ENCODE data around the gene WNT6.

WNT6 gene

DNA sequence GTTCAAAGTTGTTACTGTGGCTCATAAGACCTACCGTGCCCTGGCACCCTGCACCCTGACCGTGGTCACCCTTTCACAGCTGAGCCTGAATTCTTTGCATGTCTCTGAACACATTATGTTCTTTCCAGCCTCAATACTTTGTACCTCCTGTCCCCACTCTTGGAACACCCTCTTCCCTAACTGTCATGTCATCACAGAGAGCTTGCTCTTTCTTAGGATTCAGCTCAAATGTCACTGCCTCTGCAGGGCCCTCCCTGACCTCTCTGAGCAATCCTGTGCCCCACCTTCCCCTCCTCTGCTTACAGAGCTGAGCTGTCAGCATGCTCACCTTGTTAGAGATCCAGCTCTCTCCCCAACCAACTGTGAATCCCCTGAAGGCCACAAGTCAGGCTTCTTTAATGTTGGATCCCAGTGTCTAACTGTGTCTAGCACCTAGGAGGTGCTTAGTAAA, 43.0 kb upstream of the WNT6 start:
- Histone ChIP-seq H3K9ac (no peak overlapping the region), H2AFZ (no peak overlapping the region), H3K79me2 (no peaks in the 10 kb centered on the region), H3K36me3 (ENCODE audit: control insufficient read depth, insufficient read depth, low read length) (no peaks in the 10 kb centered on the region), H3K27ac (no peak overlapping the region), H3K4me3 (ENCODE audit: low read depth, low read length) (no peak overlapping the region), H3K4me2 (ENCODE audit: low read length) (no peak overlapping the region), H3K9me3 (ENCODE audit: control insufficient read depth, low read length) (no peaks in the 10 kb centered on the region), H3K27me3 (ENCODE audit: control insufficient read depth, insufficient read depth, low read length) (no peaks in the 10 kb centered on the region), H3K4me1 (no peaks in the 10 kb centered on the region)
- TF ChIP-seq CTCF (IDR thresholded peaks at IDR 0.05) = no peak

DNA sequence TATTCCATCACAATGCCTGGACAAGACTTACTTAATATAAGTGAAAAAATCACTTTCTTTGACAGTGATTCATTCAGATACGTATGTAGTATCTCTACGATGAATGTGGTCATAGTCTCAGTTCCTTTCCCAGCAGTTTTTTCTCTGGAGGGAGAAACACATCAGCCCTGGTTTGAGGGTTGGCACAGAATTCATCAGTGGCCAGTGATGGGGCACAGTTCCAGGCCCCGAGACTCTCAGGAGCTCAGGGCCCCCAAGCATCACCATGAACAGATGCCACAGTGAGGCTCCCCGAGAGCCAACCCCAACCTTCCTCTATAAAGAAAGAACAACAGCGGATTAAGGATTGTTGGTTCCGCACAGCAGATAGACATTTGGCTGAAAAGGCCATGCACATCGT, 40.5 kb upstream of the WNT6 start:
- no peaks in the 10 kb centered on the region for H3K79me2 ChIP-seq
- H3K27ac ChIP-seq = no peak overlapping the region
- no peaks in the 10 kb centered on the region for H3K9me3 ChIP-seq (ENCODE audit: control insufficient read depth, low read length)
- H3K36me3 ChIP-seq (ENCODE audit: control insufficient read depth, insufficient read depth, low read length) = no peaks in the 10 kb centered on the region
- no peak overlapping the region for H3K4me2 ChIP-seq (ENCODE audit: low read length)
- H3K9ac ChIP-seq = no peak overlapping the region
- no peak overlapping the region for H3K4me3 ChIP-seq (ENCODE audit: low read depth, low read length)
- no peaks in the 10 kb centered on the region for H3K27me3 ChIP-seq (ENCODE audit: control insufficient read depth, insufficient read depth, low read length)
- H2AFZ ChIP-seq = no peak overlapping the region
- H3K4me1 ChIP-seq = no peaks in the 10 kb centered on the region
- TF ChIP-seq CTCF (IDR thresholded peaks at IDR 0.05) = no peak

- Histone ChIP-seq H3K36me3 (ENCODE audit: control insufficient read depth, insufficient read depth, low read length) (no peaks in the 10 kb centered on the region), H3K9me3 (ENCODE audit: control insufficient read depth, low read length) (no peaks in the 10 kb centered on the region), H2AFZ (no peak overlapping the region), H3K27ac (no peak overlapping the region), H3K4me3 (ENCODE audit: low read depth, low read length) (no peak overlapping the region), H3K79me2 (no peaks in the 10 kb centered on the region), H3K4me1 (no peaks in the 10 kb centered on the region), H3K27me3 (ENCODE audit: control insufficient read depth, insufficient read depth, low read length) (no peaks in the 10 kb centered on the region), H3K9ac (no peak overlapping the region), H3K4me2 (ENCODE audit: low read length) (no peak overlapping the region)
- no peak for TF ChIP-seq CTCF (IDR thresholded peaks at IDR 0.05)
Measured at GRCh38 chr2:218820746-218821369, 38.7 kb upstream of the WNT6 start.

GRCh38 chr2:218821605-218822211, 37.9 kb upstream of the WNT6 start:
- Histone ChIP-seq H3K4me2 (ENCODE audit: low read length) (no peak overlapping the region), H3K27me3 (ENCODE audit: control insufficient read depth, insufficient read depth, low read length) (no peaks in the 10 kb centered on the region), H3K36me3 (ENCODE audit: control insufficient read depth, insufficient read depth, low read length) (no peaks in the 10 kb centered on the region), H3K9ac (no peak overlapping the region), H3K4me3 (ENCODE audit: low read depth, low read length) (no peak overlapping the region), H3K27ac (no peak overlapping the region), H2AFZ (no peak overlapping the region), H3K4me1 (no peaks in the 10 kb centered on the region), H3K79me2 (no peaks in the 10 kb centered on the region), H3K9me3 (ENCODE audit: control insufficient read depth, low read length) (no peaks in the 10 kb centered on the region)
- TF ChIP-seq CTCF (IDR thresholded peaks at IDR 0.05) = no peak

DNA sequence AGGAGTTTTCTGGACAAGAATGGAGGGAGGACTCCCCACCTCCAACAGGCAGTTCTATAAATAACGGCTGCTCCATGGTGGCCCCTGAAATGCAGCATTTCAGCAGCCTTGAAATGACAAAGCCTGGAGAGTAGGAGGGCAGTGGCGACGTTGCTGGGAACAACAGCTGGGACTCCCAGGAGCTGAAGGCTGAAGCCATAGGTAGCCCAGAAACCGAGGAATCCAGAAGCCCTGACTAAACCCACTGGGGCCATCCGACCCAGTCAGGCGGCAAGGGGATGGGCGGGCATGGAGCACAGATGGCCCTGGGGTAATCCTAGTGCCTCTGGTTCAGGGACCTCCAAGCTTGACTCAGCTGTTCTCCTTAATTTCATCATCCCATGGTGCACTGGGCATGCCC, 37.0 kb upstream of the WNT6 start:
- H3K4me3 ChIP-seq (ENCODE audit: low read depth, low read length) = no peak overlapping the region
- no peak overlapping the region for H2AFZ ChIP-seq
- H3K4me1 ChIP-seq = no peaks in the 10 kb centered on the region
- H3K27ac ChIP-seq = no peak overlapping the region
- H3K27me3 ChIP-seq (ENCODE audit: control insufficient read depth, insufficient read depth, low read length) = no peaks in the 10 kb centered on the region
- no peak overlapping the region for H3K4me2 ChIP-seq (ENCODE audit: low read length)
- H3K9ac ChIP-seq = no peak overlapping the region
- no peaks in the 10 kb centered on the region for H3K79me2 ChIP-seq
- no peaks in the 10 kb centered on the region for H3K9me3 ChIP-seq (ENCODE audit: control insufficient read depth, low read length)
- no peak for TF ChIP-seq CTCF (IDR thresholded peaks at IDR 0.05)
- no peaks in the 10 kb centered on the region for H3K36me3 ChIP-seq (ENCODE audit: control insufficient read depth, insufficient read depth, low read length)

Data from parathyroid adenoma (tissue), 2 donors.